Stimulated activated CD4-positive, alpha-beta T cell treated with anti-CD3 and anti-CD28 coated beads, Interleukin-1b, Interleukin-23, amount 100 ng/mL, for 4 hours (primary cell): ENCODE results near the gene PAM.

Source experiments
- DNase-seq, 2 donors: peaks; one replicate each; pipeline ENCODE4 v3.0.0-alpha.2; 2020; ENCODE audit warnings: low read depth in 2 of 2

PAM gene

DNA sequence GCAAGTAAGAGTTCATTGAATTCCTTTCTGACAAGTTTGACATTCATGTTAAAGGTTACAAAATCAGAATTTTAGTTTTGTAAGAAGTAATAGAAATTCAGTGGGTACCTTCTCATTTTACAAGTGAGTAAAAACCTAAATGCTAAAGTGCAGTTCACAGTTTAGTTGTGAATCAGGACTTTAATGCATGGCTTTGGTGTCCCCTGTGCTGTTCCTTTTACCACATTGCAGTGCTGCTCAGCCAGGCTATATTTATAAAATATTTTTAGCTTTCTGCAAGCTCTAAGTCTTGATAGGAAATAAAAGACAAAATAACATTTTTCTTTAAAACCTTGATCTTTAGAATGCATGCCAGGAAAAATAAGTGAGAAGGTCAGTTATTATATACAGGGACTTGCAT lies 26.3 kb downstream of the PAM start:
- no peak for DNase-seq

DNA sequence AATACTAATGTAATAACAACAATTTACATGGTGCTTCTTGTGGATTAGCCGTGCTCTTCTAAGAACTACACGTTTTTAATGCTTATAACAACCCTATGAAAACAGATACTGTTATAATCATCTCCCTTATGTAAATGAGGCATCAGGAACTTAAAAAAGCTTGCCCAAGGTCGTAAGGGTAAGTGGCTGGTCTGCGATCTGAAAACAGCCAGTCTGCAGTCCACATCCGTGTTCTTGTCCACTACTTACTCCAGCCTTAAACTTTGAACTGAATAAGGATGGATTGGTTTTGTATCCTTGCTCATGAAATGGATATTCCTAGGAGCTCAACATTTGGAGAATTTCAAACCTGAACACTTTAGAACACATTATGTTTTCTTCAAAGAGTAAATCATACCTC lies 26.7 kb downstream of the PAM start:
- DNase-seq, result no peak

DNA sequence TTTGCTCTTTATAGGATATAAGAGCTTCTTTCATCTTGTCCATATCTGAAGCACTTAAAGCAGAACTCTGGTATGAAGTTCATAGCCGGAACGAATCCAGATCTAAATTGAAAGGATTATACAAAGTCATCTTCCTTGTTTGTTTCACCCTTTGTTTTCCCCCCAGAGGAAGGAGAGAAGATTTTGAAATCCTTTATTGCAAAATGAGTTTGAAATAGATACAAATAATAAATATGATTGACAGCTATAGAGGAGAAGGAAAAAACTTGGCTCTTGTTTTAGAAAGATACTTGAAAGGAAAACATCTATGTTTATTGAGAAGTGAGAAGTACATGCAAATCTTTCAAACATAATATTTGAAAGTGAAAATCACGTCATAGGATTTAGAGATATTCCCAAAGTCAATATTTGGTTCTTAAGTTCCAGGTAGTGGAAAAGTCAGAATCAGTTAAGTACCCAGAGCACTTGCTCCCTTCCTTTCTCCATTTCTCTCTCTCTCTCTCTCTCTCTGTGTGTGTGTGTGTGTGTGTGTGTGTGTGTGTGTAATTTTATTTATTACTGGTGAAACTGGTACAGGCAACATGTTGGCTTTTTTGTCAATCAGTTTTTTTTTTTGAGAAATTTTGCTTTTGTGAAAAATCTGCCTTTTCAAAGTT lies 27.2 kb downstream of the PAM start:
- DNase-seq, result no peak

DNA sequence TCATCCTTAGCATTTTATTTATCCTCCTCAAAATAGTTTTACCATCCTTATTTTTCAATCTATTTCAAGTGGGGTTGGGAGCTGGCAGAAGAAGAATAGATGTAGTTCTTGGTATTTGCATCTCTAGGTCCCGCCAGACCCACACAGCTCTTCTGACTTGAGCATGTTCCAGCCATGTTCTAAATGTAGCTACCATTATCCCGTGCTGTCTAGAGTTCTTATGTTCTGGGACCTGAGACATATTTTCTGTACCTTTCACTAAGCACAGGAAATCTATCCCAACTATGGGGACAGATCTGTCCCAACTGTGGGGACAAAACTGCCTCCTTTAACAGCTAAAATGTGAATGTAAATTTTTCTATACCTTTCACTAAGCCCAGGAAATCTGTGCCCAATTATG lies 32.0 kb downstream of the PAM start:
- no peak for DNase-seq

DNA sequence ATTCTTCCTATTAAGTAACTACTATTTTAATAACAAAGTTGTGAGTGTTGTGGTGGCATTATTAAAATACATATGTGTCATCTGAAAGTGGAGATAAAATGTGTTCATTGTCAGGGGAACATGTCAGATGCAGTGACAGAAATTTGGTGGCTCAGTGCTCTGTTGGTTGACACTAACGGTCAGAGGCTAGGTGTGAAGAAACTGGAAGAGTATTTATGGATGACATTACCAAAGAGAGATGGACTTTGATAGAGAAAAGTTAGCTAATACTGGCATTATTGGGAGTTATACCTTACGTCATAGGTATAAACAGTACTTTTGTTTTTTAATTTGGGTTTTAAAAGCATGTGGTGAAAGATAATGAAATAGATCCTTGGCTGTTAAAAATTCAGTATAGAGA lies 33.7 kb downstream of the PAM start:
- no peak for DNase-seq

DNA sequence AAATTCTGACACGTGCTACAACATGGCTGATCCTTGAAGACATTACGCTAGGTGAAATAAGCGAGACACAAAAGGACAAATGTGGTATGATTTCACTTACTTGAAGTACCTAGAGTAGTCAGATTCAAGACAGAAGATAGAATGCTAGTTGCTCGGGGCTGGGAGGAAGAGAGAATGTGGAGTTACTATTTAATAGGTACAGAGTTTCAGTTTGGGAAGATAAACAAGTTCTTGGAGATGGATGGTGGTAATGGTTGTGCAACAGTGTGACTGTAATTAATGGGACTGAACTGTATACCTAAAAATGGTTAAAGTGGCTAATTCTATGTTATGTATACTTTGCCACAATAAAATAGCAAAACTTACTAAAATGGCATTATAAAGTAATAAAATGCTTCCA lies 34.4 kb downstream of the PAM start:
- no peak for DNase-seq

DNA sequence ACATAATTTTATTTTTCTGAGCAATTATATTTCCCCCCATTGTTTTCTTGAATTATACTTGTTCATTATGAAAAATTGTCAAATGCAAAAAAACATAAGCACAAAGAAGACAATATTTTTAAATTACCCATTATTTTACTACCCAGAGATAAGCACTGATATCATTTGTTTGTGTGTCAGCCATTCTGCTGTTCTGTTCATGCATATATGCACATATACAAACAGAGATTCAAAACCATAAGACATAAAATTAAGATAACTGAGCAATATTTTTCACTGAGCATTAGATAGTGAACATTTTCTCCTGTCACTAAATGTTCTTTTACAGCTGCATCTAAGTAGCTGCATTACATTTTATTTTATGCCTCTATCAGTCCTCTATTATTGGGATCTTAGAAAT lies 35.6 kb downstream of the PAM start:
- no peak for DNase-seq

DNA sequence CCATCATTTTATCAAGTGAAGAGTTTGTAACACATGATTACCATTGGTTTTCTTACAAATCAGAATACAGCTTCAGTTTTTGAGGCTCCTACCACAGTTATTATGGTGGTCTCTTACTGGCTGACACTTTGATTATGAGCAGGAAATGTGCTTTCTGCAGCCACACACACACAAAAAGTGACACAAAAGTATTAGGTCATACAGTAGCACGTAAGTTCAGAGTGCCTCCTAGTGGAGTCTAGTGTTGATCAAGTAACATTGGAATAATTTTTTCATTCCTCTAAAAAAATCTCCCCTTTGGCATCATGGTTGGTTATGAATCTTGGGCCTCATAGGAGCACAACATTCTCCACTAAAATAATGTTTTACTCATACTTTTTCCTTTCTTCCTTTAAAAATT lies 37.6 kb downstream of the PAM start:
- no peak for DNase-seq

DNA sequence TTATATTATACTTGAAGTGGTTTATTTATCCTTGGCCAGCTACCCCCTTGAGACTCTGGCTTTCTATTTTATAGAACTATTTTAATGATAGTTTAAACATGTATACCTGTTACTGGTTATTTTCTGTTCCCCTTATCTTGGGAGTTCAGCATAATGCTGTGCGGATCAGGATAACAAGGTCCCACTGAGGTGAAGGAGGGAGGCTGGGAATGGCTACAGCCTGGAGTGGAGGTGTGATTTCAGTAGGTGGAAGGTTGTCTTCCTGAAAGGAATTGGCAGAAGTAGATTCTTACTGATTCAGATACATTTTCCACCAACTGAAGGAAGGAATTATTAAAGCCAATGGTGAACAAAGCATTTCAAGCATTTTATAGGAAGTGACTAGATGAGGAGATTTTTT lies 38.9 kb downstream of the PAM start:
- DNase-seq, result no peak

DNA sequence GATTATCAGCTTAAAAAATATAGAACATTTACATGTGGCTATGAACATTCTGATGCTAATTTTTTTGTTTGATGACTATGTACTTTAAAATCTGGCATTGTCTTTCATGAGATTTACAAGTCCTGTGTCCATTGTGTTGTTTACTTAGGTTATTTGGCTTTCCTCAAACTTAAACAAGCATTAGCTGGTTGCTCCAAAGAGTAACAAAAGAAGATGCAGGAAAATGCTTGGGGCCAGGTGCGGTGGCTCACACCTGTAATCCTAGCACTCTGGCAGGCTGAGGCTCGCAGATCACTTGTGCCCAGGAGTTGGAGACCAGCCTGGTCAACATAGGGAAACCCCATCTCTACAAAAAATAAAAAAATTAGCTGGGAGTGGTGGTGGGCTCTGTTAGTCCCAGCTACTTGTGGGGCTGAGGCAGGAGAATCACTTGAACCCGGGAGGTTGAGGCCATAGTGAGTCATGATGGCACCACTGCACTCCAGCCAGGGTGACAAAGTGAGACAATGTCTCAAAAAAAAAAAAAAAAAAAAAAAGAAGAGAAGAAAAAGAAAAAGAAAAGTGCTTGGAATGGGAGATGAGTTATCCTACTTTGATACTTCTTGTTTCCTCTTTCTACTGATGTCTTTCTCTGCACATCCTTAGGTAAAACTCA lies 39.7 kb downstream of the PAM start:
- DNase-seq, result no peak

DNA sequence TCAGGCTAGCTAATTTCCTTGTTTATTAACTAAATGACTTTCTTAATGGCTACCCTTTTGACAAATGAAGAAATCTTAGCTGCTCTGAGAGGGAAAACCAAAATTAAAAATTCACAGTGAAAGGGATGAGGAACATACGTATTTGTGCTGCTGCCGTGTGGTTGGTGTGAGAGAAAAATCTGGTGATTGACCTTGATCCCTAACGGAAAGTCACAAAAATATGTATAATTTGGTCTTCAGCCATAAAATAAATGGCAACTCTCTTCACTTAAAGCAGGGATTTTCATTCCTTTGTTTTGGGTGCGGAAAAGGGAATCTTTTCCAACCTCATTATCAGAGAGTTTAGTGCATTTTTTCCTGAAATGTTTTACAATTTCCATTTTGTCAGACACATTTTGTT lies 40.4 kb downstream of the PAM start:
- no peak for DNase-seq

DNA sequence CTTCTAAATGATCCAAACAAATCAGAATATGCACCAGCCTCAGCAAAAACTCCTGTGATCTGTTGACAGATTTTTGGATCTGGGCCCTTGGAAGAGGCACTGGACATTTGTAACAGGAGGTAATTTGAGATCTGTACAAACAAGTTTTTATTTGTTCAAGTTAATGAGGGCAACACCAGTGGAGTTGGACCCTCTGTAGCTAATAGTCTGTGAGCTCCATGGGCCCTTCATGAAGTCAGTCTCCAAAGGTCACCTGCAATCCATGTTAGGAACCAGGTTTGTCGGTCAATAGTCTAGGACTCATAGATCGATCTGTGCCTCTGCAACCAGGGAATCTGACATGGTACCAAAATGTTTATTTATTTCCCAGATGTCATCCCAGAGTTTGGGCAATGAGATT lies 40.9 kb downstream of the PAM start:
- DNase-seq, result no peak

DNA sequence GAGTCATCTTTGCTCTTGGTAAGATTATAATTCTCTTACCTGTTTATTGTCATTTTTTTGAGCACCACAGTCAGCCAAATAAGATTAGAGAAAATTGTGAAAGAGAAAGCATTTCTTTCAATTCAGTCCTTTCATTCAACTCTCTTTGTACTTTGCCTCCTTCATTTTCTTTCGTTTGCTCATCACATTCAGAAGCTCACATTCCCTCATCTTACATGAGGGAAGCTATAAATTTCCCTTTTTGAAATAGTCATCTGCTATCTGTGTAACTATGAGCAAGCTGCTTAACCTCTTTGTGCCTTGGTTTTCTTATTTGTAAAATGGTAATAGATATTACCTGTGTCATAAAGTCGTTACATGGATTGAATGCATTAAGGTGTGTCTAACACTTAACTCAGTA lies 41.4 kb downstream of the PAM start:
- no peak for DNase-seq

DNA sequence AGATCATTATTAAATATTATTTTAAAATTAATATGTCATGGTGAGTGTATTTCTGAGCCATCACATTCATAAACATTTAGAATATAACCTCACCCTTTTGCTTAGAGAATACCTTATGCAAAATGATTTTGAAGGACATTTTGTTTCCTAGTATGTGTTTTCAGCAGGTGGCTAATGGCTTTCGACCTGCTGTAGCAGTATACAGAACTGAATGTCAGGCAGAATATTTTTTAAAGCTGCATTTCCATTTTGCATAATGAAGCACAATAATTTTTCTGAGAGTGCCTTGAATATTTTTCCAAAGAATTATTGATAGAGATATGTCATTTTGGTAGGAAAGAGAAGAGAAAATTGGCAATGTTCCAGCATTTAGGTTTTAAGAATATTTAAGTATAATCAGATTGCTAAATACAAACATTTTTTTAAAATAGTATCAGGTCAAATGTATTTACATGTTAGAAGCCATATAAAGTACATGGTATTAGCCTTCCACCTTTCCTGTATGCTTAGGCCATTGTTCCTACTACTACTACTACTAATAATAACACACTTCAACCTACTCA lies 42.3 kb downstream of the PAM start:
- DNase-seq, result no peak

DNA sequence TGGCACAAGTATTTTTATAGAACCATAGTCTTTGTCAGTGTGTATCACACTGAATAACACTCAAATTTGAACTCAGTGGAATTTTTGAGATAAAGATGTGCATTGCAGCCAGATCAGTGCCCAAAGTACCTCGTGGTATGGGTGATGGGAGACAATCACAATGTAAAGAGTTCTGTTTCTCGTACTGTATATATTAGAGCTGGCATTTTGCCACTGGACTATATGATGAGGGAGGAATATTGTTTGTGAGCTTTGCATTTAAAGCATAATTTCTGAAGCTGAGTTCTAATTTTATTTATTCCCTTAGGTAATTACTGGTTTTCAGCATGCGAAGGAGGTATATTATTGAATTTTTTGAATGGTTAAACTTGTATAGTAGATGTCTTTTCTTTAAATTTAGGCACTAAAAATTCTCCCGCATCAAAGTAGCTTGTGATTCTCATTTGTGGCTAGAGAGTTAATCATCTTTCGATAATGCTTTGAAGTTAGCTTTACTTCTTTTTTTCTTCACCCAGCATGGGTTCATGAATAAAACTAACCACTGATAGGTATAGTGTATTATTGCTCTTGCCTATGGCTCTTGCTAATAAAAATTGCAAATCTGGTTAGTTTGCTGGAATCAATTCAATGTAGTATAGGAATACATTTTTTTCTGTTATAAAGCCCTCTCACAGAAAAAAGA lies 43.1 kb downstream of the PAM start:
- DNase-seq, result no peak

DNA sequence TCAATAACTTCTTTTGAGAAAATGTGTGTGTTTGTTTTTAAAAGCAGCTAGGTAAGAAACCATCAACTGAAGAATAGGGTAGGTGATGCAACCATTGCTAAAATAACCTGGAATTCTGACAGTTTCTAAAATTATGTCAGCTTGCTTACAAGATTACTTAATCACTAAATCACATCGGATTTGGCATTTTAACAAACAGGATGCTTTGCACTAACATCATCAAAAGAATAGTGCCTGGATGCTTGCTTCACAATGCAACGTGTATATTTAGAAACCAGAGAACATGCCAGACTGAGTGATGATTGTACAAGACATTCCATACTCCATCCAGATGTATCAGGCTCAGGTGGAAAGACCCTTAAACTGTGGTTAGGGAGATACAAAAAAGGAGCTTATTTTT lies 43.9 kb downstream of the PAM start:
- no peak for DNase-seq

DNA sequence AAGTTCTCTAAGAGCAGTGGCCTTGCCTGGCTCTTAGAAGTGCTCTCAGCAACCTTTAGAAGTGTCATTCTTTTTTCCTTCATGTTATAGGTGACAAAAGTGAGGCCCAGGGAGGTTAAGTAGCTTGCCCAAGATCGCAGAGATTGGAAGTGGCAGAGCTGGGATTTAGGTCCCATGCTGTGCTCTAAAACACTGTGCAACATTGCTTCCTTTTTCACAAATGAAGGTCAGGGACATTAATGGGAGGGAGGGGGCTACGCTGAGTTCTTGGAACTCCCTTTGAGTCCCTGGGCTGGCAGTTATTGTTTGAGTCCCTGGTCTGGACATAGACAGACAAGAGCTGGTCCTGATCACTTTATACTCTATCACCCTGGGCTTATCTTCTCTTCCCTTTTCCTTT lies 45.3 kb downstream of the PAM start:
- DNase-seq, result no peak

DNA sequence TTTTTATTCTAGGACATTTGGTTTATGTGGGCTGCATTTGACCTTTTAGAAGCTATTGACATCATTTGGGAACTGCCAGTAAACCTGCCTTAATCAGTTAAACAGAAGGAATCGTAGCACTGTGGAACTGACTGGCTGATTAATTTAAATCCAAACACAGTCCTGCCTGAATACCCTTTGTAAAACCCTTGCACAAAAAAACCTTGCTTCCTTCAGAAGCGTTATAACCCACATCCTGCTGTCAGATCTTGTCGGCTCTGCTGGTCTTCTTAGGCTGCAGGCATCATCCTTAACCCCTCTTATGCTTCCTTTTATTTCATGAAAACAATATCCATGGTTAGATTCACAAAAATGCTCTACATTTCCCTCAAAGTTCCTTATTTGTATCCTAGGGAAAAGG lies 46.3 kb downstream of the PAM start:
- no peak for DNase-seq

DNA sequence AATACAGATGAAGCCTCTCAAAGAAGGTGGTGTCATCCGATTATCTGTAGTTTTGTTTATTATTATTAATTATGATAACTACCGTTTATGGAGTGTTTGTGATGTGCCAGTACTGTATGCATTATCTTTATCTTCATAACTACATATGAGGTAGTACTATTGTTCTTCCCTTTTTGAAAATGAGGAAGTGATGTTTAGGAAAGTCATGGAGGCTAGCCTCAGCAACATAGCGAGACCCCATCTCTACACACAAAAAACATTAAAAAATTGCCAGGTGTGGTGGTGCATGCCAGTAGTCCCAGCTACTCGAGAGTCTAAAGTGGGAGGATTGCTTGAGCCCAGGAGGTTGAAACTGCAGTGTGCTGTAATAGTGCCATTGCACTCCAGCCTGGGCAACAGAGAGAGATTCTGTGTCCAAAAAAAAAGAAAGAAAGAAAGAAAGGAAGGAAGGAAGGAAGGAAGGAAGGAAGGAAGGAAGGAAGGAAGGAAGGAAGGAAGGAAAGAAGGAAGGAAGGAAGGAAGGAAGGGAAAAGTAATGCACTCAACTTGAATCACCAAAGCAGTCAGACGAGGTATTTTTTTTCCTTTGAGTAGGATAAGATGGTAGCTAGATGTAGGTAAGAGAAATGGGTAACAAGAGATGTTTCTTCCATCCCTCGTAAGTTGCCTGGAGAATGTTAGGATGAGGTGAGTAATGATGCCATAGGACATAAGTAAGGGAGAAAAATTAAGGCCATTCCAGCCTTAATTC lies 47.8 kb downstream of the PAM start:
- DNase-seq, result no peak

DNA sequence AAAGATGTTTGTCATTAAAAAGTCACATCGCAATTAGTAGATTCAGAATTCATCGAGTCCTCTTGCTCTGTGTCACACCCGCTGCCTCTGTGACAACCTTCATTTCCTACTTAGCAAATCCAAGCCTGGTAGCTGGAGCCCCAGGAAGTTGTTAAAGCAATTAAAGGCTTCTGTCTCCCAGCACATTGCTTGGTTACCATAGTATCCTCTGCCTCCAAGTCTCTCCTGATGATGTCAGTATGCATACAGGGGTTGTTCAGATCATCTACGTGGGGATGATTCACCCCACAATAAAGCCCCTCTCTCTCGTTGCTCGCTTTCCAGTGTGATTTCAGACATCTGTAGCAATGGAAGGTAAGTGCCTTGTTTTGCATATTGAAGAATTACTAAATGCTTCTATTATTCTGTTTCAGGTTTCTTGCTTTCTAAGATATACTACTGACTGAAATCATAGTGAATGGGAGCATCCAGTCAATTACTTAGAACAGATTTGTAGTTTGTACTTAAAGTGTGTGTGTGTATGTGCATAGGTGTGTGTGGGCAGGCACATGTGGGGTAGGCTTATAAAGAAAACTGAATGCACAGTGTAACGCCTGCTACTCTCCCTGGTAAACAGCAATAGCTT lies 52.9 kb downstream of the PAM start:
- no peak for DNase-seq

DNA sequence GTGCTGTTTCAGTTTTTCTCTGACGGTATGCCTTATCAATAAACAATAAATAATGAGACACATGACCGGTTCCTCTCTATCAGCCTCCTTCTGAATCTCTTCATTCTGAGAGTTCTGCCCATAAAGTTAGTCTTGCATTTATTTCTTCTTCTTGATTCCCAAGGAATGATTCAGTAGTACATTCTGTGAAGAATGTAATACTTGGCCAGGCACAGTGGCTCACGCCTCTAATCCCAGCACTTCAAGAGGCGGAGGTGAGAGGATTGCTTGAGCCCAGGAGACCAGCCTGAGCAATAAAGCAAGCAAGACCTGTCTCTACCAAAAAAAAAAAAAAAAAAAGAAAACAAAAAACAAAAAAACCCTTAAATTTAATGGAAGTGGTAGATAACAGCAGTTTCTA lies 53.9 kb downstream of the PAM start:
- no peak for DNase-seq

DNA sequence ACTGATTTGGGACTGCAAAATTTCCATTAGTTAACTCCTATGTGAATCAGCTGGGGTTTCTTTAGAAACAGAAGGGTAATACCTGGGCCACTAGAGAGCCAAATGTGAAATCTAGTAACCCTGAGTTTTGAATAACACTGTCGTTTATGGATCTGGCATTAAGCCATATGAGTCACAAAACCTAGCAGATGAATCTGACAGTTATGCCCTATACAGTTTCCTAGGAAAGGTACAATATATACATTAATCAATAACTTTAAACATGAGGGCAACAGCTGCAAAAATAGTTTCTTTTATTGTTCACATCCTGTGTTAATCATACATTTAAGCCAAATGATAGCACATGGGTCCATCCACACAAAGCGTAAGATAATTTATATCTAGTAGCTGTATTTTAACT lies 56.9 kb downstream of the PAM start:
- no peak for DNase-seq
